Neural progenitor cell (in vitro differentiated cells): ENCODE data around the gene TCERG1L. TPM values are rescaled to one million over a fixed set of nuclear protein-coding genes. Genes with fewer than 3 reads are reported as not detected.

Source experiments
- DNase-seq: peaks from one replicate; pipeline ENCODE4 v3.0.0-alpha.2; 2016; ENCODE audit warnings: low spot score
- H2AFZ ChIP-seq: fragments of 200-600 bp; sonication (generic); replicated peaks from 2 replicates; pipeline ENCODE4 v1.6.1; 2016; ENCODE audit warnings: antibody characterized with exemption
- H3F3A ChIP-seq: fragments of 200-600 bp; sonication (generic); 2 replicates; pipeline ENCODE4 v1.6.1; 2016; ENCODE audit warnings: antibody characterized with exemption, low read depth
- H3K27ac ChIP-seq: fragments of 200-600 bp; sonication (generic); 2 replicates; pipeline ENCODE4 v1.5.1; 2016; ENCODE audit warnings: mild to moderate bottlenecking
- H3K27me3 ChIP-seq: fragments of 200-600 bp; sonication (generic); 2 replicates; pipeline ENCODE4 v1.6.1; 2016; ENCODE audit warnings: mild to moderate bottlenecking, moderate library complexity
- H3K36me3 ChIP-seq: fragments of 200-600 bp; sonication (generic); 2 replicates; pipeline ENCODE4 v1.5.1; 2016
- H3K4me1 ChIP-seq: fragments of 200-600 bp; sonication (generic); 2 replicates; pipeline ENCODE4 v1.6.1; 2016; ENCODE audit warnings: mixed run types
- H3K4me2 ChIP-seq: fragments of 200-600 bp; sonication (generic); 2 replicates; pipeline ENCODE4 v1.6.1; 2016
- H3K4me3 ChIP-seq: fragments of 200-600 bp; sonication (generic); 2 replicates; pipeline ENCODE4 v1.5.1; 2016
- H3K79me2 ChIP-seq: fragments of 200-600 bp; sonication (generic); 2 replicates; pipeline ENCODE4 v1.6.1; 2016; ENCODE audit warnings: low read depth
- H3K9ac ChIP-seq: fragments of 200-600 bp; sonication (generic); 2 replicates; pipeline ENCODE4 v1.6.1; 2016
- H3K9me3 ChIP-seq: fragments of 200-600 bp; sonication (generic); 2 replicates; pipeline ENCODE4 v1.5.1; 2016; ENCODE audit warnings: low read depth
- H4K20me1 ChIP-seq: fragments of 200-600 bp; sonication (generic); 2 replicates; pipeline ENCODE4 v1.6.1; 2016; ENCODE audit warnings: low read depth
- H3K27ac Mint-ChIP-seq: 3 replicates; pipeline ENCODE4 v1.8.0; 2021; ENCODE audit warnings: mixed read lengths
- H3K27me3 Mint-ChIP-seq: 2 replicates; pipeline ENCODE4 v1.8.0; 2022; ENCODE audit warnings: low read depth, mild to moderate bottlenecking, inconsistent platforms, moderate library complexity, mixed read lengths; ENCODE audit not compliant: insufficient read depth
- H3K36me3 Mint-ChIP-seq: 3 replicates; pipeline ENCODE4 v1.8.0; 2021; ENCODE audit warnings: mixed read lengths
- H3K4me1 Mint-ChIP-seq: 3 replicates; pipeline ENCODE4 v1.8.0; 2021; ENCODE audit warnings: mixed read lengths
- H3K4me3 Mint-ChIP-seq: 3 replicates; pipeline ENCODE4 v1.8.0; 2021; ENCODE audit warnings: mild to moderate bottlenecking, moderate library complexity, mixed read lengths
- H3K9me3 Mint-ChIP-seq: 3 replicates; pipeline ENCODE4 v1.8.0; 2020; ENCODE audit warnings: mixed read lengths
- EZH2 ChIP-seq: fragments of 200-600 bp; sonication (generic); IDR thresholded peaks from 2 replicates; pipeline ENCODE4 v1.6.1; 2017; ENCODE audit warnings: antibody characterized with exemption, mild to moderate bottlenecking, moderate library complexity
- EZH2phosphoT487 ChIP-seq: fragments of 200-600 bp; sonication (generic); IDR thresholded peaks from 2 replicates; pipeline ENCODE4 v1.6.1; 2017; ENCODE audit warnings: antibody characterized with exemption
- total RNA-seq: library from RNA; depleted of rRNA; stranded (reverse); fragments of >200 nt; gene quantifications from 2 replicates; pipeline ENCODE4 v1.2.3, GENCODE V29; 2015; ENCODE audit warnings: low replicate concordance
- TF ChIP-seq, protein P1 (sequence below): fragments of 200-600 bp; sonication (generic); IDR thresholded peaks from 2 replicates; pipeline ENCODE4 v1.5.1; 2017; ENCODE audit warnings: antibody characterized with exemption, mild to moderate bottlenecking

TCERG1L gene
- total RNA-seq, 1 donor from 2014 or later, result 1.8 TPM

DNA sequence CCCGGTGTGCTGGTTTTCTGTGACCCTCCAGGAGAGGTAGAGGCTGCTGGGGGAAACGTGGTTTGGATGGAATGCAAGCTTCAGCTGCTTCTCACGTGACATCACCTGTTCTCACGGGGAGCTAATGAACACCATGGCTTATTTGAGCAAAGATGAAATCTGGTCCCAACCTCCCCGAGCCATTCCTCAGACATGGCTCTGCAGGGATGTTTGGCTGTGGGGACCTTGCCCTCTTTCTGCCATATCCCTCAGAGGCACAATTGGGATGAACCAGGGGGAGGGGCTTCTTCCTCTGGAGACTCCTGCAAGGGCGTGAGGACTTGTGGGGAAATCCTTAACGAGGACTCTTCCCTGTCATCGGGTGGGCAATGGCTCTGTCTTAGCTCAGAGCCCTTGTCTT, 236.8 kb downstream of the TCERG1L start:
- DNase-seq, result no peak
- Histone ChIP-seq H3K9ac (no peak overlapping the region), H3K27me3 (no peaks in the 10 kb centered on the region), H3K9me3 (no peaks in the 10 kb centered on the region), H3K36me3 (no peaks in the 10 kb centered on the region), H4K20me1 (no peaks in the 10 kb centered on the region), H3K4me3 (no peak overlapping the region), H3K27ac (no peak overlapping the region), H2AFZ (no peak overlapping the region), H3K79me2 (no peaks in the 10 kb centered on the region), H3K4me2 (no peak overlapping the region), H3K4me1 (peaks cover 5% of the 10 kb centered on the region), H3F3A (no peaks in the 10 kb centered on the region)
- H3K36me3 Mint-ChIP-seq, result no peaks in the 10 kb centered on the region
- H3K27me3 Mint-ChIP-seq, result peaks cover 4% of the 10 kb centered on the region
- no peak overlapping the region for H3K4me3 Mint-ChIP-seq
- no peak for TF ChIP-seq EZH2phosphoT487
- TF ChIP-seq EZH2, result no peak
- no peak overlapping the region for H3K27ac Mint-ChIP-seq
- peaks cover 2% of the 10 kb centered on the region for H3K4me1 Mint-ChIP-seq
- H3K9me3 Mint-ChIP-seq, result no peaks in the 10 kb centered on the region

DNA sequence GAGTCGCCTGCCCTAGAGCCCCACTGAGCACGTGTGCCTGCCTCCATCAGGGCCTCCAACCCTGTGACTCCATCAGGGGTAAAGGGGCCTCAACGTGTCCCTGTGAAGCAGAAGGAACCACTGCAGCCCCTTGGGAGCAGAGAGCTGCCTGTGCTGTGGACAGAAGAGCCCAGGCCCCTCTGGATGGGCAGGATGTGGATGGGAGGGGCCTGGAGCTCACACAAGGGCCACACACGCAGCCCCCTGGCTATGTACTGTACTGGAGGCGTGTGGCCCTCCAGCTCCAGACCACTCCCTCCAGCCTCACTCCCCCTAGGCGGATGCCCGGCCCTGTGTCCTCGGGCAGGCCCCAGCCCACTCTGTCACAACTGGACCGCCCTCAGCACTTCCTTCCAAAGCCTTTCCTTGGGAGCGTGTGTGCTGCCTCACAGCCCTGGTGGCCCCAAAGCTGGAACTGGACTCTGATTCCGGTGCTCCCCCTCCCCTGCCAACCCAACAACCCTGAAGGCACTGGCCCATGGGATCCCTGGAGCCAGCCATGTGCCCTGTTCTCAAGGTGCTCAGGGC, 238.0 kb downstream of the TCERG1L start:
- Histone ChIP-seq H3K79me2 (no peaks in the 10 kb centered on the region), H3K36me3 (no peaks in the 10 kb centered on the region), H3K9ac (no peak overlapping the region), H3F3A (no peaks in the 10 kb centered on the region), H3K4me1 (peaks cover 9% of the 10 kb centered on the region), H3K4me3 (no peak overlapping the region), H3K27me3 (no peaks in the 10 kb centered on the region), H3K9me3 (no peaks in the 10 kb centered on the region), H4K20me1 (no peaks in the 10 kb centered on the region), H3K4me2 (no peak overlapping the region), H2AFZ (no peak overlapping the region), H3K27ac (no peak overlapping the region)
- TF ChIP-seq EZH2phosphoT487 (no peak), EZH2 (no peak)
- TF ChIP-seq, protein P1, sequence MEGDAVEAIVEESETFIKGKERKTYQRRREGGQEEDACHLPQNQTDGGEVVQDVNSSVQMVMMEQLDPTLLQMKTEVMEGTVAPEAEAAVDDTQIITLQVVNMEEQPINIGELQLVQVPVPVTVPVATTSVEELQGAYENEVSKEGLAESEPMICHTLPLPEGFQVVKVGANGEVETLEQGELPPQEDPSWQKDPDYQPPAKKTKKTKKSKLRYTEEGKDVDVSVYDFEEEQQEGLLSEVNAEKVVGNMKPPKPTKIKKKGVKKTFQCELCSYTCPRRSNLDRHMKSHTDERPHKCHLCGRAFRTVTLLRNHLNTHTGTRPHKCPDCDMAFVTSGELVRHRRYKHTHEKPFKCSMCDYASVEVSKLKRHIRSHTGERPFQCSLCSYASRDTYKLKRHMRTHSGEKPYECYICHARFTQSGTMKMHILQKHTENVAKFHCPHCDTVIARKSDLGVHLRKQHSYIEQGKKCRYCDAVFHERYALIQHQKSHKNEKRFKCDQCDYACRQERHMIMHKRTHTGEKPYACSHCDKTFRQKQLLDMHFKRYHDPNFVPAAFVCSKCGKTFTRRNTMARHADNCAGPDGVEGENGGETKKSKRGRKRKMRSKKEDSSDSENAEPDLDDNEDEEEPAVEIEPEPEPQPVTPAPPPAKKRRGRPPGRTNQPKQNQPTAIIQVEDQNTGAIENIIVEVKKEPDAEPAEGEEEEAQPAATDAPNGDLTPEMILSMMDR, result no peak
- Mint-ChIP-seq H3K36me3 (no peaks in the 10 kb centered on the region), H3K4me3 (no peak overlapping the region), H3K27ac (no peak overlapping the region), H3K27me3 (peaks cover 2% of the 10 kb centered on the region), H3K4me1 (peaks cover 2% of the 10 kb centered on the region), H3K9me3 (no peaks in the 10 kb centered on the region)
- no peak for DNase-seq

DNA sequence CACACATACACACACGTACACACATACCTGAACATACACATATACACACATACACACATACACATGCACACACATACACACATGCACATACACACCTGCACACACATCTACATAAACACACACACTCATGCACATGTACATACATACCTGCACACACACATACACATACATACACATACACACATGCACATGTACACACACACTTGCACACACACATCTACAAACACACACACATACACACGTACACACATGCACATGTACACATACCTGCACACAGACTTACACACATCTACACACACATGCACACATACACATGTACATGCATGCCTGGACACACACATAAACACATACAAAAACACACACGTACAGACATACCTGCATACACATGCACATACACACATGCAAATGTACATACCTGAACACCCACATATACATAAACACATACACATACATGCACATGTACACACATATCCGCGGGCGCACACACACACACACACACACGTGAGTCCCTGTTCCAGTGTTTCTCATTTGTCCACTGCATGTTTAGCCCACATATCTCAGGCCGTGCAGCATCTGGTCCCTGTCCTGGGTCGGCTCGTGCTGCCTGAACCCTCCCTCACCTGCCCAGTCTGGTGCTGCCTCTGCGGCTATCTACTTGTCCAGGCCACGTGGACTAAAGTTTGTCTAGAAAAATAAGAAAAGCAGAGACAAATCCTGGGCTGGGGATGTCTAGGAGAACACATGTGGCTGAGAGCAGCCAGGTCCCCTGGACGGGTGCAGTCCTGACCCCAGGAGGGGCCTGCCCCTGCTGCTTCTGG, 238.7 kb downstream of the TCERG1L start:
- Histone ChIP-seq H3K4me2 (no peak overlapping the region), H3K9me3 (no peaks in the 10 kb centered on the region), H4K20me1 (no peaks in the 10 kb centered on the region), H3K4me3 (no peak overlapping the region), H3F3A (no peaks in the 10 kb centered on the region), H3K9ac (no peak overlapping the region), H2AFZ (no peak overlapping the region), H3K27me3 (no peaks in the 10 kb centered on the region), H3K36me3 (no peaks in the 10 kb centered on the region), H3K79me2 (no peaks in the 10 kb centered on the region), H3K4me1 (peaks cover 13% of the 10 kb centered on the region), H3K27ac (no peak overlapping the region)
- H3K9me3 Mint-ChIP-seq, result no peaks in the 10 kb centered on the region
- H3K4me3 Mint-ChIP-seq, result no peak overlapping the region
- H3K4me1 Mint-ChIP-seq, result peaks cover 2% of the 10 kb centered on the region
- H3K27me3 Mint-ChIP-seq, result peaks cover 2% of the 10 kb centered on the region
- H3K36me3 Mint-ChIP-seq, result no peaks in the 10 kb centered on the region
- H3K27ac Mint-ChIP-seq, result no peak overlapping the region
- DNase-seq, result no peak
- TF ChIP-seq, protein P1, result no peak
- no peak for TF ChIP-seq EZH2
- TF ChIP-seq EZH2phosphoT487, result no peak

DNA sequence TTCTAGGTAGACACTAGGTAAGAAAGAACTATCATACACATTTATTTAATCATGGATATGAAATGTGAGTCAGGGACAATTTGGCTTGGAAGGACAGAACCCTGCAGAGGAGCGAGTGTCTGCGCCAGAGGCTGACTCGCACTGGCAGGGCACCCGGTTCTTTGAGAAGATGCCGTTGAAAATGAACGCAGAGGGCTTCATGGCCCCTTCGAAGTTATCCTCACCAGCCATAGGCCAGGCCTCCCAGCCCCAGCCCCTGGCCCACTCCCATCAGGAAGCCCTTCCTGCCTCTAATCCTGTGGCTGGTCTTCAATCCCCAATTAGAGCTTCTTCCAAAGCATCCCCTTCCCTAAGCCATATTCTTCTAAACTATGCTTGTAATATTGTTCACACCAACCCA, 239.8 kb downstream of the TCERG1L start:
- Histone ChIP-seq H4K20me1 (no peaks in the 10 kb centered on the region), H3K4me2 (no peak overlapping the region), H2AFZ (no peak overlapping the region), H3K27me3 (no peaks in the 10 kb centered on the region), H3K9me3 (no peaks in the 10 kb centered on the region), H3K9ac (no peak overlapping the region), H3K27ac (no peak overlapping the region), H3K36me3 (no peaks in the 10 kb centered on the region), H3K4me1 (peaks cover 16% of the 10 kb centered on the region), H3K4me3 (no peak overlapping the region), H3K79me2 (no peaks in the 10 kb centered on the region), H3F3A (peaks cover 7% of the 10 kb centered on the region)
- DNase-seq, result no peak
- H3K27ac Mint-ChIP-seq, result no peak overlapping the region
- peaks cover 2% of the 10 kb centered on the region for H3K4me1 Mint-ChIP-seq
- H3K4me3 Mint-ChIP-seq, result no peak overlapping the region
- H3K27me3 Mint-ChIP-seq, result peaks cover 2% of the 10 kb centered on the region
- no peaks in the 10 kb centered on the region for H3K9me3 Mint-ChIP-seq
- no peaks in the 10 kb centered on the region for H3K36me3 Mint-ChIP-seq
- TF ChIP-seq EZH2phosphoT487 (no peak), EZH2 (no peak)
- TF ChIP-seq, protein P1, result no peak
